HG03575 (cell line): ENCODE measurements around the gene DDX5.

Experiments
- ATAC-seq: cut with Tn5 transposase; IDR thresholded peaks from one replicate; pipeline ENCODE4 v1.9.1; 2021; ENCODE audit not compliant: unreplicated experiment, insufficient number of reproducible peaks, low FRiP score; ENCODE audit errors: extremely low read depth

The DDX5 gene

GRCh38 chr17:64515829-64516228 is 9.7 kb upstream of the DDX5 start:
- ATAC-seq = no peak

DNA sequence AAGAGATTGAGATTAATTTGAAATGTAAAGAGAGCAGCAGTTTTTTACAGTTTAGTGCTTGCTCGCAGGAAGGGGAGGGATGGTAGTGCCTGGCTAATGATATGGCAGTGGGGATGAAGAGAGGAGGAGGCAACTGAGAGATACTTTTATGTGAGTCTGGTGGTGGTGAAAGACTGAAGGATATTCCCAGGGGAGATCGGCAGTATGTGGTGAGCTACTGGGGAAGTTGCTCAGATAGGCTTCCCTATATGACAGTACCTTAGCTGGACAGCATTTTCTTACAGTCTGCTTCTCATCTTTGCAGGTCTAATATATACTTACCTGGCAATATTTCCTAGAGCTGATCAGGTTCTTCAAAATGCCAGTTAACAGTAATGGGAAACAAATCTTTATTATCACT is 9.3 kb upstream of the DDX5 start:
- no peak for ATAC-seq

DNA sequence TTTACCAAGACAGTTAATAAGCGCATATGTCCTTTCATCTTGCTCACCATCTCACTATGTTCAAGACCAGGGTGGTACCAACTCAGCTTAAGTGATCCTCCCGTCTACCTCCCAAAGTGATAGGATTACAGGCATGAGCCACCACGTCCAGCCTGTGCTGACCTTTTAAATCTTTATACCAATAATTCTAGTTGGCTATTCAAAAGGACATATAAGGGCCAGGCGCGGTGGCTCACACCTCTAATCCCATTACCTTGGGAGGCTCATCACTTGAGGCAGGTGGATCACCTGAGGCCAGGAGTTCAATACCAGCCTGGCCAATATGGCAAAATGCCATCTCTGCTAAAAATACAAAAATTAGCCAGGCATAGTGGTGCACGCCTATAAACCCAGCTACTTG is 3.1 kb upstream of the DDX5 start:
- no peak for ATAC-seq

DNA sequence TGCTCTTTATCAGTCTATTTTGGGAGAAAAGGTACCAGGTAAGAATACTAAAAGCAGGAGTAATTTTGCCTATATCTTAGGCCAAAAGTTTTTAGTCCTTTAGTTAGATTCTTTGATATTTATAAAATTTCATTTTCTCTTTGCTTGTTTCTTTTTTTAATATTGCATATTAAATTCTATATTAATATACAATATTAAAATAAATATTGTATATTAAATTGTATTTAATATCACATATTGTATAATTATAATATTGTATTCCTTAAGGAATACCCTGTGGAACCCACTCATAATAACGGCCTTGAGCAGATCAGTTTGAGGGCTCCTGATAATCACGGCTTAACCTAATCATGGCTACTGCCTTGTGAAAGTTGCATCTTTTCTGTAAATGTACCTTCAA is 2.6 kb upstream of the DDX5 start:
- ATAC-seq = no peak

DNA sequence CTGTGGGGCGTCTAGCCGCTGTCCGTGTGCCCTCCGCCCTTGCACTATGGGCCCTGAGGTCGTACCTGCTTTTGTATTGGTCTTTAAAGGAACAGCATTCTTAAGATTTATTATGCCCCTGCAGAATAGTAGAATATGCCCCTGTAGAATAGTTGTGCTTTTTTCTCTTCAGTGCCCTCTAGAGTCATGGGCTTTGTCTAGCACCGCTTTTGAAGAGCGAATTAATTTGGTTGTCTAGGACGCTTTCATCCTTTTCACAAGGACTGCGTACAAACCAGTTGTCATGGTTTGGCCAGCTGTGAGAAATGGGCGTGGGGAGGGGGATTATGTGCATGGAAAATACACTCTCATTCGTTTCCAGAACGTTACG is 1.3 kb upstream of the DDX5 start:
- ATAC-seq = peak; percentile 15

GRCh38 chr17:64506576-64507412 is 705 bp upstream of the DDX5 start, which contains the start of gene CEP95:
CEP95 (plus strand) TSS chr17:64506977; CDS start chr17:64507098, 121 bp downstream.
- peak; percentile 30 for ATAC-seq

GRCh38 chr17:64505340-64506200 is 519 bp downstream of the DDX5 start:
- ATAC-seq = no peak

DNA sequence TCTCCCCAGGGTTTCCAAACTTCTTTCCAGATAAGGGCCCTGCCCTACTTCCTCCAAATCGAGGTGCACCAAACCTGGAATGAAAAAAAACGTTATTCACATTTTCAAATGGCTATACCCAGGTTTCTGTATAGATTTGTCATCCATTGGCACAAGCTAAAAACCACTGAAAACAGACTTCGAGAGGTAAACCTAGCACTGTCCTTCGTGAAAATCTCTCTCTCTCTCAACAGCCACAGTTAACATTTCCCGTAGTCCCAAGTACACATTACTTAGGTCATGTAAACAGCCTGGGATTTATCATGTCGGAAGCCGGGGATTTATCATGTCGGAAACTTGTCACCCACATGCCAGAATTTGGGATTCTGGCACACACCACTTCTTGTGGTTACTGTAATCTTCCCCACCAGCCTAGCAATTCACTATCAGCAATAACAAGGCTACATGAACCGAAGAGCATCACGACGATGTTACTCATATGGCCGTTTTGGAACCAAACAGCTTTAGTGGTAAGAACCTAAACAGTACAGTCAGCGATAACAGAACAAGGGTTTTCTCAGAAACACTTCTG is 1.2 kb downstream of the DDX5 start:
- ATAC-seq = no peak

DNA sequence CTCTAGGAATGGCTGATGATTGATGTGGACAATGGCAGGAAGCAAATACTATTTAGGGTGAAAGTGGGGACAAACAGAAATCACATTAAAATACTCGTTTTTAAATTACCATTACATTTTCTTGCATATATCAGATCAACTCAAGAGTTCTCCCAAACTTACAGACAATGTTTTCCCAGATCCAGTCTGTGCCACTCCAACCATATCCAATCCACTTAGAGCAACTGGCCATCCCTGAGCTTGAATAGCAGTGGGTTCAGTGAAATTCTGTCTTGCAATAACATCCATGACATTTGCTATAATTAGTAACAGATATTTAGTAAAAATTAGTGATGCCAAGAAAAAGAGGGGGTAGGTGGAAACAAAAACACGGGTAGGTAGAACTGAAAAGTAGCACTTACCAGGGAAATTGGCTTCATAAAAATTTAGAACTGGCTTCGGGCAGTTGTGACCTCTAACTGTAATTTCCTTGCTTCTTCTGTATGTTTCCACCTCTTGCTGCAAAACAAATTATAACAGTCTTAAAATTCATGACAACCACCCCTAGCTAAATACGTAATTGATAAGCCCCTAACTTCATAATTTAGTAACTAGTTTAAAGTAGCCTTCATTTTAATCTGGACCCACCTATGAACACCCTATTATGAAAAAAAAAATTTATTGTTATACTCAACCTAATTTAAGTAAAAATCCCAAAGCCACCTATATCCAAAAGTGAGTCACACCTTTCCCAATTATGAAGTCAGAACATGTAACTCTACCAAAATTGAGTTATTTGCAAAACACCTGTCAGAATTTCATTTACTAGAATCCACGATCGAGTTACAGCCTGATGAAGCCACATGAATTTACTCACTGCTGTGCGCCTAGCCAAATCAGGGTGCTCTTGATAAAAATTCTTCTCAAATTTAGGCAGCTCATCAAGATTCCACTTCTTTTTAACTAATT is 2.0 kb downstream of the DDX5 start:
- ATAC-seq = no peak

GRCh38 chr17:64503341-64503740 is 2.7 kb downstream of the DDX5 start:
- no peak for ATAC-seq

- ATAC-seq = no peak
Observed at GRCh38 chr17:64502809-64503208, 3.3 kb downstream of the DDX5 start.

DNA sequence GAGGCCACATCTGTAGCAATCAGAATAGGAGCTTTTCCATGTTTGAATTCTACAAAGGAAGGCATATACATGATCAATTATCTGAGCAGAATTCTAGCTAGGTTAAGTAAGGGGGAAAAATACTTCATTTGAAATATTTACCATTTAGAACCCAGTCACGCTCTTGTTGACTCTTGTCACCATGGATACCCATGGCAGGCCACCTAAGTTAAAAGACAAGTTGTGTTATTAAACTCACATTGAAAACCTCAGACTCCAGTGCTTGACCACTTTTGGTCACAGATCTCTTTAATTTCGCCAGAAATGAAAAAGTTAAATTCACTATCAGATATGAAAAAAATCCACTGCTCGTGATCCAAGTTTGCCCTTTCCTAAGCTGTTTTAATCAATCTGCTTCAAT is 4.1 kb downstream of the DDX5 start:
- no peak for ATAC-seq

DNA sequence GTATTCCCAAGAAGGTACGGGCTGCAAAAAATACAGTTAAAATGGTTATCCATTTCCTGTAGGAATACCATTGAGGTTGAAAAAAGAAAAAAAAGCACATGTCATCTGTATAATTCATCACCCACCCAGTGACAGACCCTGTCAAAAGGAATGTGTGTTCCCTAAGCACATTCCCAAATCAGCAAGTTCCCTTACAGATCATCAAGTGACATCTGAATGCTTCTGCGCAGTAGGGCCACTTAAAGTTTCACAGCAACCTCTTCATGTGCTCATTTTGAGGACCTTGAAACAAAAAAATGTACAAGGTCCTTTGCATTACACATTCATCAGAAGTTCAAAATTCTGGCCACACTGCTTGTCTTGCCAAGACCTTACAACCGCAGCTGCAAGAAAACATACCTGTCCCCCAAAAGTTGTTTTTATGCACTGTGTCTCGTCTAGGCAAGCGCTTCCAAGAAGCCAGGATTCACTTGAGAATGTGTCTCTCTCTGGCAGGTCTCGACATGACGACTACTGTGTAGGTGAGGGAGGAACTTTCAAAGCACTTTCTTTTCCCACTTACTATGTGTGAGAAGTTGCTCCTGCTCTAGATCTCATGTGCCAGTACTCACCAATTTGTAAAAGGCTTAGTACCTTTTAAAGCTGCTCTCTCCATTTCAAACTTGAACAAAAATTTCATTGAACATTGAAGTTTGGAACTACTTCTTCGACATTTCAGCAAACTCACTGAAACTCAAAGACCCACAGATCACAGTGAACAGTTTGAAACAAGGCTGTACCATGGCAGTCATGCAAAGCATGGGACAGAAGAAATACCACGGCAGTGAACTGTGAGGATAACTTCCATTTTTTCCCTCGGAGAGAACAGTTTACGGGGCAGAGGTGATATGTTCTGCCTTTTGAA is 5.0 kb downstream of the DDX5 start:
- no peak for ATAC-seq

DNA sequence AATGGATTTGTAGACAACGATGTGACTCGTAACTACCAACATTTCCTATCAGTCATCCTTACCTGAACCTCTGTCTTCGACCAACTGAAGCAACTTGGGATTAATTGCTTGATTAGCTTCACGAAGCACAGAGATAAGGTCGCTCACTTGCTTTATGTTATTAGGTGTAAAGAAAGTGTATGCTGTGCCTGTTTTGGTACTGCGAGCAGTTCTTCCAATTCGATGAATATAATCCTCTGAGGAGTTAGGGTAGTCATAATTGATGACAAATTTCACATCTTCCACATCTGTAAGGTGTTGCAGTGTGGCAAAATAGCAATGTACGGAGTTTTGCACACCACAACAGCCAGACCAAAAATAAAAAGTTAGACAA is 5.6 kb downstream of the DDX5 start:
- no peak for ATAC-seq

DNA sequence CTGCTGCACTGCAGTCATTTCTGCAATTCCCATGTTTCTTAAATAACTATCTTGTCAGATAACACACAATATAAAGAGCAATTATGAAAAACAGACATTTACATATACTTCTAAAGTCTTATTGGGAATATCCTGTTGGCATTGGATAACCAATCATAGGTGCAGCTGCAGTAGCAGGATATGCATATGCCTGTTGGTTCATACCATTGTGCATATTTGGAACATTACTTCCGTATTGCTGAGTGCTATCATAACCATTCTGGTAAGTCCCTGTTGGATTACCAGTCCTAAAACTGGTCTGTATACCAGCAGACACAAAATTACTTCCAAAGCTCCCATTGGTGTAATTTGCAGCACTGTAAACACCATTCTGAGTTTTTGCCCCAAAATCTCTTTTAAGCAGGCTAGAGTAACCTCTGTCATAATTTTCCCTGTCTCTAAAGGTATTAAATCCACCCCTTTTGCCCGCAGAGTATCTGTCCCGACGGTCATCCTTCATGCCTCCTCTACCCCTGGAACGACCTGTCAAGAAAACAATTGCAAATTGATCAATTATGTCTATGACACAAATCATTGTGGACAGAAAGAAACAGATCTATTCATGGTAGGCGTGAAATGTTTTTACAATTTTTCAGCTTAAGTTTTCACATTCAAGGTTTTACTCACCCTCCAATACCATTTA is 6.1 kb downstream of the DDX5 start:
- ATAC-seq = no peak

GRCh38 chr17:64498308-64499203 is 7.5 kb downstream of the DDX5 start:
- ATAC-seq = no peak
